Upper lobe of left lung (tissue), 4 donors: ENCODE results near the gene BIRC7.

Experiments
- EP300 ChIP-seq, 4 donors: sonication (generic); formaldehyde crosslinking; IDR thresholded peaks; one replicate each; pipeline ENCODE4 v1.5.1; 2017; ENCODE audit warnings: antibody characterized with exemption in 4 of 4, control low read depth in 2 of 4
- POLR2A ChIP-seq, 4 donors: fragments of 450-650 bp; IDR thresholded peaks; one replicate each; pipeline ENCODE4 v1.5.1; 2016 to 2017; ENCODE audit warnings: antibody characterized with exemption in 4 of 4, mild to moderate bottlenecking in 2 of 4
- TF ChIP-seq, protein P1 (sequence below), 6 experiments: fragments of 450-650 bp in 4 of 6; fragments of 200-600 bp in 2 of 6; sonication (generic) in 2 of 6; IDR thresholded peaks; one replicate each; pipeline ENCODE4 v1.5.1; 2016 to 2019; ENCODE audit warnings: antibody characterized with exemption in 6 of 6

- TF ChIP-seq, protein P1, sequence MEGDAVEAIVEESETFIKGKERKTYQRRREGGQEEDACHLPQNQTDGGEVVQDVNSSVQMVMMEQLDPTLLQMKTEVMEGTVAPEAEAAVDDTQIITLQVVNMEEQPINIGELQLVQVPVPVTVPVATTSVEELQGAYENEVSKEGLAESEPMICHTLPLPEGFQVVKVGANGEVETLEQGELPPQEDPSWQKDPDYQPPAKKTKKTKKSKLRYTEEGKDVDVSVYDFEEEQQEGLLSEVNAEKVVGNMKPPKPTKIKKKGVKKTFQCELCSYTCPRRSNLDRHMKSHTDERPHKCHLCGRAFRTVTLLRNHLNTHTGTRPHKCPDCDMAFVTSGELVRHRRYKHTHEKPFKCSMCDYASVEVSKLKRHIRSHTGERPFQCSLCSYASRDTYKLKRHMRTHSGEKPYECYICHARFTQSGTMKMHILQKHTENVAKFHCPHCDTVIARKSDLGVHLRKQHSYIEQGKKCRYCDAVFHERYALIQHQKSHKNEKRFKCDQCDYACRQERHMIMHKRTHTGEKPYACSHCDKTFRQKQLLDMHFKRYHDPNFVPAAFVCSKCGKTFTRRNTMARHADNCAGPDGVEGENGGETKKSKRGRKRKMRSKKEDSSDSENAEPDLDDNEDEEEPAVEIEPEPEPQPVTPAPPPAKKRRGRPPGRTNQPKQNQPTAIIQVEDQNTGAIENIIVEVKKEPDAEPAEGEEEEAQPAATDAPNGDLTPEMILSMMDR (IDR thresholded peaks at IDR 0.05): no peak
- no peak for TF ChIP-seq POLR2A (IDR thresholded peaks at IDR 0.05)
- TF ChIP-seq EP300 (IDR thresholded peaks at IDR 0.05): no peak
These were observed 46.3 kb downstream of the BIRC7 start for GRCh38 chr20:63281742-63282665.
